GM12878 (cell line): Measurements from ENCODE around the gene ABHD13. TPM values are rescaled to one million over a fixed set of nuclear protein-coding genes. Genes with fewer than 3 reads are reported as not detected.

Source experiments
- BHLHE40 ChIP-seq, 2 experiments: fragments of 450-650 bp in 1 of 2; IDR thresholded peaks; 2 replicates each; pipeline ENCODE4 v1.6.1; 2011 to 2017; ENCODE audit warnings: low read depth in 2 of 2, borderline replicate concordance in 1 of 2, improper control_type of control experiment in 1 of 2, low read length in 1 of 2, mild to moderate bottlenecking in 1 of 2
- BRCA1 ChIP-seq: IDR thresholded peaks from 2 replicates; pipeline ENCODE4 v1.6.1; 2011; ENCODE audit warnings: low read depth, low read length, improper control_type of control experiment
- CEBPZ ChIP-seq: fragments of 150-350 bp; IDR thresholded peaks from 2 replicates; pipeline ENCODE4 v1.6.1; 2016; ENCODE audit warnings: low read depth, low read length
- E2F4 ChIP-seq: IDR thresholded peaks from 2 replicates; pipeline ENCODE4 v1.6.1; 2012; ENCODE audit warnings: low read depth, low read length, improper control_type of control experiment
- EED ChIP-seq: sonication (generic); IDR thresholded peaks from 2 replicates; pipeline ENCODE4 v1.6.1; 2016; ENCODE audit warnings: antibody characterized with exemption, low read depth
- ELK1 ChIP-seq: IDR thresholded peaks from 2 replicates; pipeline ENCODE4 v1.6.1; 2012; ENCODE audit warnings: low read depth, low read length, improper control_type of control experiment
- GABPA ChIP-seq: IDR thresholded peaks from 2 replicates; pipeline ENCODE4 v1.6.1; 2014; ENCODE audit warnings: antibody characterized with exemption, low read depth, mild to moderate bottlenecking, inconsistent platforms
- HCFC1 ChIP-seq: fragments of 150-350 bp; IDR thresholded peaks from 2 replicates; pipeline ENCODE4 v1.6.1; 2014; ENCODE audit warnings: low read length
- HSF1 ChIP-seq: fragments of 150-350 bp; IDR thresholded peaks from 2 replicates; pipeline ENCODE4 v1.6.1; 2014; ENCODE audit warnings: mild to moderate bottlenecking, low read depth, low read length
- KLF5 ChIP-seq: fragments of 450-650 bp; IDR thresholded peaks from 2 replicates; pipeline ENCODE4 v1.6.1; 2014; ENCODE audit warnings: mild to moderate bottlenecking; ENCODE audit not compliant: partially characterized antibody
- MEF2A ChIP-seq: IDR thresholded peaks from 2 replicates; pipeline ENCODE4 v1.6.1; 2011; ENCODE audit warnings: low read depth, mild to moderate bottlenecking, low read length, moderate library complexity; ENCODE audit not compliant: insufficient read depth
- MEF2B ChIP-seq: fragments of 450-650 bp; IDR thresholded peaks from 2 replicates; pipeline ENCODE4 v1.6.1; 2018; ENCODE audit warnings: mild to moderate bottlenecking, moderate library complexity; ENCODE audit not compliant: partially characterized antibody, poor library complexity, severe bottlenecking
- MTA3 ChIP-seq: IDR thresholded peaks from 2 replicates; pipeline ENCODE4 v1.6.1; 2012; ENCODE audit warnings: low read length, inconsistent platforms, borderline replicate concordance
- MXI1 ChIP-seq: fragments of 150-350 bp; IDR thresholded peaks from 2 replicates; pipeline ENCODE4 v1.6.1; 2011; ENCODE audit warnings: low read depth, mild to moderate bottlenecking, inconsistent platforms, low read length, improper control_type of control experiment
- MYC ChIP-seq: IDR thresholded peaks from 2 replicates; pipeline ENCODE4 v1.6.1; 2011; ENCODE audit warnings: mild to moderate bottlenecking, low read length, moderate library complexity, inconsistent platforms; ENCODE audit not compliant: insufficient read depth, insufficient replicate concordance, insufficient read length, severe bottlenecking
- PAX5 ChIP-seq: IDR thresholded peaks from 2 replicates; pipeline ENCODE4 v1.6.1; 2011; ENCODE audit warnings: low read depth, low read length, borderline replicate concordance
- PAX8 ChIP-seq: fragments of 450-650 bp; IDR thresholded peaks from 2 replicates; pipeline ENCODE4 v1.6.1; 2017; ENCODE audit warnings: mild to moderate bottlenecking, moderate library complexity
- POLR2AphosphoS5 ChIP-seq: IDR thresholded peaks from 2 replicates; pipeline ENCODE4 v1.6.1; 2011; ENCODE audit warnings: mild to moderate bottlenecking, low read length, inconsistent platforms
- POU2F2 ChIP-seq: IDR thresholded peaks from 3 replicates; pipeline ENCODE4 v1.6.1; 2011; ENCODE audit warnings: low read depth, mild to moderate bottlenecking, low read length, borderline replicate concordance
- RFX5 ChIP-seq: IDR thresholded peaks from 2 replicates; pipeline ENCODE4 v1.6.1; 2011; ENCODE audit warnings: low read depth, low read length, improper control_type of control experiment
- SIX5 ChIP-seq: IDR thresholded peaks from 2 replicates; pipeline ENCODE4 v1.6.1; 2011; ENCODE audit warnings: mild to moderate bottlenecking, low read depth, low read length, moderate library complexity; ENCODE audit not compliant: severe bottlenecking
- TCF12 ChIP-seq: IDR thresholded peaks from 2 replicates; pipeline ENCODE4 v1.6.1; 2011; ENCODE audit warnings: low read depth, mild to moderate bottlenecking, low read length
- TCF3 ChIP-seq: IDR thresholded peaks from 2 replicates; pipeline ENCODE4 v1.6.1; 2012; ENCODE audit warnings: low read depth, mild to moderate bottlenecking, low read length, borderline replicate concordance; ENCODE audit not compliant: insufficient read depth
- TCF7 ChIP-seq: IDR thresholded peaks from 2 replicates; pipeline ENCODE4 v1.6.1; 2014; ENCODE audit warnings: antibody characterized with exemption, borderline replicate concordance
- YY1 ChIP-seq: IDR thresholded peaks from 2 replicates; pipeline ENCODE4 v1.6.1; 2011; ENCODE audit warnings: low read depth, mild to moderate bottlenecking, low read length
- polyA plus RNA-seq, 11 experiments: library from polyadenylated mRNA; depleted of rRNA in 4 of 11; unstranded in 6 of 11; stranded (reverse) in 5 of 11; fragments of >200 nt; fragmentation: Nextera tagmentation in 4 of 11; fragmentation: Illumina TruSeq in 1 of 11; extraction: Ambion mirVana in 4 of 11; extraction: Trizol in 1 of 11; gene quantifications; 1 replicate in 1 of 11; 2 replicates in 10 of 11; pipeline versions ENCODE4 v1.2.1 to v1.2.3, GENCODE V29; 2011 to 2016; ENCODE audit warnings: inconsistent platforms in 2 of 11, missing spikeins in 2 of 11, low read depth in 1 of 11
- total RNA-seq, 4 experiments: library from RNA; depleted of rRNA in 3 of 4; stranded (reverse); fragments of >200 nt in 3 of 4; fragmentation: Illumina TruSeq in 1 of 4; extraction: Trizol in 1 of 4; gene quantifications; 2 replicates each; pipeline versions ENCODE4 v1.2.1 to v1.2.3, GENCODE V29; 2013 to 2021

ABHD13 gene
- total and polyA plus RNA-seq, 10 of the 15 experiments (the other 5 are each of a cell fraction or from before 2014, with no cell fraction given): 3.2 to 10.7 (median 6.5) TPM

GRCh38 chr13:108215436-108215835 lies 2.8 kb upstream of the ABHD13 start, which contains the start of gene LIG4 (continued):
- TF ChIP-seq ELK1 (peak; percentile 92), SIX5 (no peak), BRCA1 (no peak), BHLHE40 (IDR thresholded peaks at IDR 0.05; ENCODE audit: borderline replicate concordance in 1 of 2, low read depth in 2 of 2, low read length in 1 of 2) (peak; percentile 12 to 40; a peak in 2 of 4 replicates), HCFC1 (peak; percentile 44; the same call in 1 of the 2 replicates), TCF12 (peak; percentile 83), POLR2AphosphoS5 (peak; percentile 58; the same call in 1 of the 2 replicates), POU2F2 (0 out of 3 replicates have a peak, but pooled peaks have one; percentile 19), YY1 (no peak), MXI1 (peak; percentile 81), MYC (no peak), PAX5 (peak; percentile 90), CEBPZ (no peak), MEF2B (peak; percentile 37), MEF2A (no peak), EED (no peak), TCF7 (no peak), E2F4 (0 out of 2 replicates have a peak, but pooled peaks have one; percentile 18), PAX8 (no peak), RFX5 (no peak), KLF5 (no peak), MTA3 (no peak), GABPA (peak; percentile 59; the same call in 1 of the 2 replicates), HSF1 (no peak), TCF3 (peak; percentile 74; the same call in 1 of the 2 replicates)
